Endodermal cell (in vitro differentiated cells): Measurements from ENCODE around the gene NEDD8. TPM values are rescaled to one million over a fixed set of nuclear protein-coding genes. Genes with fewer than 3 reads are reported as not detected.

Source experiments
- DNase-seq: peaks from one replicate; pipeline ENCODE4 v3.0.0-alpha.2; 2017
- H3K27ac ChIP-seq: 2 replicates; pipeline ENCODE4 v1.5.1; 2013; ENCODE audit warnings: mild to moderate bottlenecking, low read depth, low read length, moderate library complexity
- H3K27me3 ChIP-seq: 2 replicates; pipeline ENCODE4 v1.6.1; 2013; ENCODE audit warnings: mild to moderate bottlenecking, low read length, moderate library complexity; ENCODE audit not compliant: insufficient read depth, control insufficient read depth, poor library complexity, severe bottlenecking
- H3K36me3 ChIP-seq: 2 replicates; pipeline ENCODE4 v1.7.0; 2013; ENCODE audit warnings: mild to moderate bottlenecking, low read length, moderate library complexity; ENCODE audit not compliant: control insufficient read depth, insufficient read depth
- H3K4me1 ChIP-seq: one replicate; pipeline ENCODE4 v1.7.0; 2013; ENCODE audit warnings: low read length; ENCODE audit not compliant: control insufficient read depth, insufficient read depth
- H3K4me3 ChIP-seq: 2 replicates; pipeline ENCODE4 v1.5.1; 2013; ENCODE audit warnings: mild to moderate bottlenecking, low read length, moderate library complexity
- H3K9ac ChIP-seq: 2 replicates; pipeline ENCODE4 v1.6.1; 2013; ENCODE audit warnings: mild to moderate bottlenecking, low read length, moderate library complexity; ENCODE audit not compliant: poor library complexity, severe bottlenecking; ENCODE audit errors: extremely low read depth
- H3K9me3 ChIP-seq: 2 replicates; pipeline ENCODE4 v1.6.1; 2013; ENCODE audit warnings: mild to moderate bottlenecking, low read length, moderate library complexity; ENCODE audit not compliant: control insufficient read depth
- H3K27ac Mint-ChIP-seq: 2 replicates; pipeline ENCODE4 v1.8.0; 2020; ENCODE audit warnings: mixed read lengths
- H3K27me3 Mint-ChIP-seq: 2 replicates; pipeline ENCODE4 v1.8.0; 2021; ENCODE audit warnings: mild to moderate bottlenecking, mixed read lengths; ENCODE audit not compliant: insufficient read depth
- H3K36me3 Mint-ChIP-seq: 2 replicates; pipeline ENCODE4 v1.8.0; 2020; ENCODE audit warnings: low read depth, mixed read lengths
- H3K4me1 Mint-ChIP-seq: 2 replicates; pipeline ENCODE4 v1.8.0; 2020; ENCODE audit warnings: mixed read lengths
- H3K4me3 Mint-ChIP-seq: 2 replicates; pipeline ENCODE4 v1.8.0; 2020; ENCODE audit warnings: mild to moderate bottlenecking, moderate library complexity, mixed read lengths
- H3K9me3 Mint-ChIP-seq: 2 replicates; pipeline ENCODE4 v1.8.0; 2020; ENCODE audit warnings: mild to moderate bottlenecking, mixed read lengths
- whole genome bisulfite sequencing, 2 experiments: methylation state at CpG; one replicate each; pipeline versions ENCODE4 v1.1.5 to v1.1.7; 2013; ENCODE audit warnings: missing lambda C conversion rate in 2 of 2, mixed read lengths in 1 of 2; ENCODE audit not compliant: insufficient coverage in 1 of 2, insufficient read length in 1 of 2; 5-methylcytosine and 5-hydroxymethylcytosine counted together
- total RNA-seq, 2 donors: library from RNA; stranded (reverse); fragmentation: NEBNext Ultra II Directional in 1 of 2; extraction: Animal tissue kit (Norgen Biotek cat#: 25700) in 1 of 2; gene quantifications; 2 replicates in 1 of 2; 3 replicates in 1 of 2; pipeline ENCODE4 v1.2.1, GENCODE V29; 2021
- TF ChIP-seq, protein P1 (sequence below): fragments of 200-600 bp; sonication (generic); conservative IDR thresholded peaks from 2 replicates; pipeline ENCODE4 v1.5.0; 2021; ENCODE audit warnings: antibody characterized with exemption, mild to moderate bottlenecking

Gene NEDD8
- total RNA-seq, 2 donors from 2014 or later: 210 to 267 TPM

DNA sequence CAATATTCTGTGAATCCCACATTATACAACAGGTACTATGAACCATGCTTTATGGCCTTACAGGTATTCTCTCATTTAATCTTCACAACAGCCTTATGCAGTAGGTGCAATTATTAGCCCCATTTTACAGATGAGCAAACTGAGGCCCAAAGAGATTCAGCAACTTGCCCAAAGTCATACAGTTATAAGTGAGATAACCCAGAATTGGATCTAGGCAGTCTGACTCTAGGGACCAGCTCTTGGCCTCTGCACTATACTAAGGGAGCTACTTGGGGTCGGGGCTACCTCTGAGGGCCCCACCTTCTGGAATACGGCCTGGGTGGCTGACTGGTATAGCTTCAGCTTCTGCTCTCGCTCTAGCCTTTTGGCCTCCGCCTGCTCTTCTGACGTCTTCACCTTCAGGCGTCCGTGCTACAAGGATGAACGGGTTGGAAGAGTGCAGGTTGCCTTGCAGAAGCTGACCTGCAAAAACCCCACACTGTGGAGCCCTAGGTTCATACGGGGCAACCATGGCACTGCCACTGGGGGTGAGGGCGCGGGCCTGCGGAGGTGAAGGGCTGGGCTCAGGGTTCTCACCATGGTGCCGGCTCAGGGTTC is 38.5 kb upstream of the NEDD8 start:
- 36 to 38% methylated on average over 11 to 13 of the region's 13 CpGs for WGBS, 2 experiments
- Mint-ChIP-seq H3K27me3 (no peaks in the 10 kb centered on the region), H3K36me3 (peaks cover 5% of the 10 kb centered on the region), H3K9me3 (no peaks in the 10 kb centered on the region), H3K4me3 (peak overlapping the region; percentile 75), H3K27ac (peak overlapping the region; percentile 95), H3K4me1 (peaks cover 4% of the 10 kb centered on the region)
- Histone ChIP-seq H3K27me3 (no peaks in the 10 kb centered on the region), H3K27ac (no peak overlapping the region), H3K9me3 (no peaks in the 10 kb centered on the region), H3K36me3 (no peaks in the 10 kb centered on the region), H3K4me1 (no peaks in the 10 kb centered on the region), H3K4me3 (peak overlapping the region; percentile 90), H3K9ac (peak overlapping the region; percentile 98)
- DNase-seq: no peak
- TF ChIP-seq, protein P1, sequence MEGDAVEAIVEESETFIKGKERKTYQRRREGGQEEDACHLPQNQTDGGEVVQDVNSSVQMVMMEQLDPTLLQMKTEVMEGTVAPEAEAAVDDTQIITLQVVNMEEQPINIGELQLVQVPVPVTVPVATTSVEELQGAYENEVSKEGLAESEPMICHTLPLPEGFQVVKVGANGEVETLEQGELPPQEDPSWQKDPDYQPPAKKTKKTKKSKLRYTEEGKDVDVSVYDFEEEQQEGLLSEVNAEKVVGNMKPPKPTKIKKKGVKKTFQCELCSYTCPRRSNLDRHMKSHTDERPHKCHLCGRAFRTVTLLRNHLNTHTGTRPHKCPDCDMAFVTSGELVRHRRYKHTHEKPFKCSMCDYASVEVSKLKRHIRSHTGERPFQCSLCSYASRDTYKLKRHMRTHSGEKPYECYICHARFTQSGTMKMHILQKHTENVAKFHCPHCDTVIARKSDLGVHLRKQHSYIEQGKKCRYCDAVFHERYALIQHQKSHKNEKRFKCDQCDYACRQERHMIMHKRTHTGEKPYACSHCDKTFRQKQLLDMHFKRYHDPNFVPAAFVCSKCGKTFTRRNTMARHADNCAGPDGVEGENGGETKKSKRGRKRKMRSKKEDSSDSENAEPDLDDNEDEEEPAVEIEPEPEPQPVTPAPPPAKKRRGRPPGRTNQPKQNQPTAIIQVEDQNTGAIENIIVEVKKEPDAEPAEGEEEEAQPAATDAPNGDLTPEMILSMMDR: no peak

- no peak overlapping the region for H3K9ac ChIP-seq
- WGBS, 2 experiments: 93 to 97% methylated on average over 8 to 14 of the region's 14 CpGs
- no peaks in the 10 kb centered on the region for H3K36me3 ChIP-seq
- Mint-ChIP-seq H3K4me1 (peaks cover 4% of the 10 kb centered on the region), H3K4me3 (peak overlapping the region; percentile 75), H3K27ac (no peak overlapping the region), H3K36me3 (peaks cover 5% of the 10 kb centered on the region), H3K27me3 (no peaks in the 10 kb centered on the region), H3K9me3 (no peaks in the 10 kb centered on the region)
- TF ChIP-seq, protein P1: no peak
- no peak overlapping the region for H3K4me3 ChIP-seq
- no peak overlapping the region for H3K27ac ChIP-seq
- DNase-seq: no peak
- no peaks in the 10 kb centered on the region for H3K4me1 ChIP-seq
- no peaks in the 10 kb centered on the region for H3K27me3 ChIP-seq
- no peaks in the 10 kb centered on the region for H3K9me3 ChIP-seq
Observed at GRCh38 chr14:24269910-24270536, 37.9 kb upstream of the NEDD8 start.

- Histone ChIP-seq H3K4me3 (no peak overlapping the region), H3K27ac (no peak overlapping the region), H3K36me3 (no peaks in the 10 kb centered on the region), H3K4me1 (no peaks in the 10 kb centered on the region), H3K9ac (no peak overlapping the region), H3K27me3 (no peaks in the 10 kb centered on the region), H3K9me3 (no peaks in the 10 kb centered on the region)
- Mint-ChIP-seq H3K4me3 (no peak overlapping the region), H3K4me1 (peaks cover 4% of the 10 kb centered on the region), H3K9me3 (no peaks in the 10 kb centered on the region), H3K27ac (no peak overlapping the region), H3K36me3 (peaks cover 5% of the 10 kb centered on the region), H3K27me3 (no peaks in the 10 kb centered on the region)
- no peak for DNase-seq
- TF ChIP-seq, protein P1: no peak
- 96 to 100% methylated on average over 5 to 8 of the region's 8 CpGs for WGBS, 2 experiments
Observed at GRCh38 chr14:24269368-24269767, 37.2 kb upstream of the NEDD8 start.
